GM19025 (cell line): ENCODE results near the gene NME2.
"Not testable (repeated sequence)": the region's sequence is repeated elsewhere in the genome, so short reads cannot be mapped to it uniquely, and the experiment has no call there.

Experiments used
- ATAC-seq: cut with Tn5 transposase; IDR thresholded peaks from one replicate; pipeline ENCODE4 v1.9.1; 2021; ENCODE audit warnings: mild to moderate bottlenecking, low read depth, moderate library complexity; ENCODE audit not compliant: unreplicated experiment

Gene NME2

GRCh38 chr17:51150932-51151331 lies 15.3 kb upstream of the NME2 start:
- no peak for ATAC-seq

DNA sequence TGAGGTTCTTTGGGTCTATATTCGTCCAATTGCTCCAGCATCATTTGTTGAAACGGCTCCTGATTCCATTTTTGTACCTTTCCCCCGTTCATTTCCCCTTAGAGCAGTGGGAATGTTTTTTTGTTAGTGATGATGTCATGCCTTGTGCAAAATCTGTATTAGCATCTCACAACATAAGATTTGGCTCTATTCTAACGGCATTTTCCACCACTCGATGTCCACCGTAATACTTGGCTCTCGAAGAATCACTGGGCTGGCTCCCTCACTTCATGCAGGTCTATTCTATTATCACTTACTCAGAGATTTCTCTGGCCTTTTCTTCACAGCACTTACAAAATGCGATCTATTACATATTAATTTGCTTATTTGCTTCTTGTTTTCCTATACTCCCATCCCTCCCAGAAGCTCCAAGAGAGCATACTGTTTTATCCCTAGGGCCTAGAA lies 13.4 kb upstream of the NME2 start:
- ATAC-seq, result no peak

GRCh38 chr17:51153210-51154072 lies 12.8 kb upstream of the NME2 start, which contains the start of gene NME1:
Gene NME1, plus strand, starts transcription at chr17:51153559. Its CDS starts 2,096 bp downstream, at chr17:51155655.
- peak; percentile 91 for ATAC-seq

DNA sequence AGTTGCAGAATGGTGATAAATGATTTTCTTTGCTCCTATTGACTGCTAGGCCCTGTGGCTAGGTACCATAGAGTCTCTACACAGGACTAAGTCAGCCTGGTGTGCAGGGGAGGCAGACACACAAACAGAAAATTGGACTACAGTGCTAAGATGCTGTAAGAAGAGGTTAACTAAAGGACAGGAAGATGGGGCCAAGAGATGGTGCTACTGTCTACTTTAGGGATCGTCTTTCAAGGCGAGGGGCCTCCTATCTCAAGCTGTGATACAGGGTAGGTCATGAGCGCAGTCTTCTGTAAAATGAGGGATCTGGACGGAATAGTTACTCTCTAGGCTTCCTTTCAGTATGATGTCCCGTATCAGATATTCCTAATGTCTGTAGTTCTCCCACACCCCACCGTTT lies 12.0 kb upstream of the NME2 start:
- no peak for ATAC-seq

- no peak for ATAC-seq
Observed at GRCh38 chr17:51155416-51155815, 10.8 kb upstream of the NME2 start.

DNA sequence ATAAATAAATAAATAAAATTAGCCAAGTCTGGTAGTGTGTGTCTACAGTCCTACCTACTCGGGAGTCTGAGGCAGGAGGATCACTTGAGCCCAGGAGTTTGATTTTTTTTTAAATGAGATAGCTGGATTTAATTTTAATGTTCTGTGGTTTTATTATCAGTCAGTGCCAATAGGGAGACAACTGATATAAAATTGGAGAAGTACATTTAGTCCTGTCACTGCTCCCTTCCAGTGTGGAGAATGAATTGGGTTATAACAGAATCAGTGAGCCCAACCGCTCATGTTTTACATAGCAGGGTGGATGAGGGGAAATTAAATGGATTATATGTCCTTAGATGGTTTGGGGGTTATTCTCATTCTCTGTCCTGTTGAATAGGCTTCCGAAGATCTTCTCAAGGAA lies 6.6 kb upstream of the NME2 start:
- no peak for ATAC-seq

DNA sequence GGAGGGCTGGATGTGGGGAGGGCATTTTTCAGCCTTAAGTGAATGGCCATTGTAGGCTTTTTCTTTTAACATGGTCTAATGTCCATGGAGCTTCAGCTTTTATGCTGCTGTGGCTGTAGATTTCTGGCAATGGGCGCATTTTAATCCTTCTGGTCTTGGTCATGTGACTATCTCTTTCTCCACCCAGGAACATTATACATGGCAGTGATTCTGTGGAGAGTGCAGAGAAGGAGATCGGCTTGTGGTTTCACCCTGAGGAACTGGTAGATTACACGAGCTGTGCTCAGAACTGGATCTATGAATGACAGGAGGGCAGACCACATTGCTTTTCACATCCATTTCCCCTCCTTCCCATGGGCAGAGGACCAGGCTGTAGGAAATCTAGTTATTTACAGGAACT lies 4.7 kb upstream of the NME2 start:
- ATAC-seq, result no peak

DNA sequence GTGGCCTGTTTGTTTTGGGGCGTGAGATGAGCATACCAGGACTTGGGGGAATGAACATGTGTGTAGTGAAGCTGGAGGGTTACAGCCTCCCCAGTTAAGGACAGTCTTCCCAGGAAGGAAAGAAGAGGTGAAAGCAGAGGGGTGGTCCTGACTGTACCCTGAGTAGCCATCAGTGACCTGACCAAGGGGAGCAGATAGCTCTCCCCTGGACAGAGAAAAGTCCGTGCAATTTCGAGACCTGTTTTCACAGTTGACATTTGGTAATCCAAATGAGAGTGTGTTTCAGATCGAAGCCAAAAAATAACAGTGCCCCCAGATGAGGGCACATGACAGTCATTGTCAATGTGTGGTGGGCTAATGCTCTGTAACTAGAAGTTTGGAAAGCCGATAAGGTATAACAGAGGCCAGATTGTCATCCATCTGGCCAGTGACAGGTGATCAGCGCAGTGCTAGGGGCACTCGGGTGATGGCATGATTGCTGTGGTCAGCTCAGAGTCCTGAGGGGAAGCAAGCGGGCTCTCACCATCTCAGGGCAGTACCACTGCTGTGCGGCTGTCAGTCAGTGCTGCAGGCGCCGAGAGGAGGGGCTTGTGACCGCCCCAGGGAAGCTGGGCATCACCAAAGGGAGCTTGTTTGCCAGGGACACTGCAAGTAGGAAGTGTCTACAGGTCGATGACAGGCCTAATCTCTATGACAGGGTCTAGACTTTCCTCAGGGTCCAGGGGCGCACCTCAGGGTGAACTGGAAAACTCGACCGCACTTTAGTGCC lies 1.1 kb upstream of the NME2 start:
- ATAC-seq, result no peak

DNA sequence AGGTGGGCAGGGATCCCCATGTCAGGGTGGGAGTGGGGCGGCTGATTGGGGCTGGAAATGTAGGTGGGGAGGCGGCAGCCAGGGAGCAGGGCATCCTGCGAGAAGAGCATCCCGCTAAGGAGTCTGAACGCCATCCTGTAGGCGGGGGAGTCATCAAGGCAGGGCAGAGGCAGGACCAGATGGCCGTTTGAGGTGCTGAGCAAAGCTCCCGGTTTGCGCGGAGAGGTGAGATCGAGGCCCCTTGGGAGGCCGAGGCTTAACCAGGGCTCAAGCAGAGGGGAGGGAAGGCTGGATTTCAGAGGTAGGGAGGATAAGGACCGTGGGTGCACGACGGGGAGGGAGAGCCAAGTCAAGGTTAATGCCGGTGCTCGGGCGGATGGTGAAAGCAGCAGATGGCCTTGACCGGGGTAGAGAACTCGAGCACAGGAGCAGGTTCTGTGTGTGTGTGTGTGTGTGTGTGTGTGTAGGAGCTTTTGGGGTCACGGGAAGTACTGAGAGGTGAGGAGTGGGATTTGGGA lies 472 bp upstream of the NME2 start:
- peak; percentile 10 for ATAC-seq

GRCh38 chr17:51166987-51167931 lies 1.0 kb downstream of the NME2 start:
- ATAC-seq, result peak; percentile 35

DNA sequence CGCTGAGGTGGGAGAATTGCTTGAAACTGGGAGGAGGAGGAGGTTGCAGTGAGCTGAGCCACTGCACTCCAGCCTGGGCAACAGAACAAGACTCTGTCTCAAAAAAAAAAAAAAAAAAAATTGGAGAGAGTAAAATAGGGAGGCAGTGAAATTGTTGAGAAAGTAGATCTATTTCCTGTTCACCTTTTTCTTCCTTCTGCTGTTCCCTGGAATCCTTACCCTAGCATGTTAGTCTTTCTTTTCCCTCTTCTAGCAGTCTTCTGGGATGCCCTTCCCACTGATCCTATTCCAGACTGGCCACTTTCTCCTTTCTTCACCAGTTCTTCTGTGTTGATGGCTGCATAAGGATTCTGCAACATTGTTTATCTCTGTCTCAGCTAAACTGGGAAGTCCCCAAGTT lies 3.1 kb downstream of the NME2 start:
- no peak for ATAC-seq

DNA sequence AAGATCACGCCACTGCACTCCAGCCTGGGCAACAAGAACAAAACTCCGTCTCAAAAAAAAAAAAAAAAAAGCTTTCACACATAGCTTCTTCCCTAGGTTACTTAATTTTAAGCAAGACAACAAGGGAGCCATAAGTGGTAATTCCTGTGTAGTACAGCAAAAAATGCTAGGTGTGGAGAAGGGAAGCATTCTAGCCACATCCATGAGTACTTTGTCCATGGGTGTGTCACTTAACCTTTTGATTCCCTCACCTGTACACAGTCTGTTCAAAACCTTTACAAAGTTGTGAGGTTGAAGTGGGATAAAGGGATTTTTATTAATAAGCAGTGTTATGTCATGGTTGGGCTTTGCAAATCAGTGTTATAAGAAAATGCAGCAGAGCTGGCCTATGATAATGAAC lies 4.5 kb downstream of the NME2 start:
- ATAC-seq, result no peak

- not testable (repeated sequence) for ATAC-seq
Observed at GRCh38 chr17:51172030-51172429, 5.8 kb downstream of the NME2 start.

DNA sequence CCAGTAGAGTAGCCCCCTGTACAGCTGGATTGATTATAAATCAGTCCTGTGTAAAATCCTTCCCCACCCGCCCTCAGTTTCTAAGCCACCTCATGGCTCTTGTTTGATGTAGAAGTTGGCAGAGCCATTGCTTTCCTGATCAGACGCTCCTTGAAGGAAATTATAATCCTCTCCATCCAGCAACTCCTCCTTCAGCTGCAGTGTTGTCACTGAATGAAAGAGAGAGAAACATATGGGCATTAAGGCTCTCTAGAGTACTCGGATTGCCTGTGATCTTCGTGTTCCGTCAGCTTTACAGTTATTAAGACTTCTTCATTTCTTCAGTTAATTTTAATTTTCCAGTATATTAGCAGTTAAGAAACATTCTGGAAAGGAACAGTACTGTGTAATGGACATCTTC lies 14.3 kb downstream of the NME2 start:
- ATAC-seq, result no peak

DNA sequence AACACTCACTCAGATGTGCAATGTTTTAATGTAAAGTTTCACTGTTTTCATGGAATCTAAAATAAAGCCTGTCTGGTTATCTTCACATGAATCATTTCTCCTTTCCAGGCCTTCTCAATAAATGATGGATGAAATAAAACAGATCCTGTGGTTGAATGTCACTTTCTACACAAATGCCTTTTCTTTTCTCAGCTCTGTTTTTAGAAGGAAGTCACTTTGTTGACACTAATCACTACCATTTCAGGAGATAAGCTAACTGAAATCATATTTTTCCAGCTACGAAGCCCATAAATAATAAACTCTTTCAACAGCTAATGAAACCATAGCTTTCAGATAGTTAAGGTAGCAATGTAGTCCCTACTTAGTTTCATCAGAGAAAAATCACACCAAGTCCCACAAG lies 17.9 kb downstream of the NME2 start:
- no peak for ATAC-seq

GRCh38 chr17:51185763-51186332 lies 19.6 kb downstream of the NME2 start:
- no peak for ATAC-seq

DNA sequence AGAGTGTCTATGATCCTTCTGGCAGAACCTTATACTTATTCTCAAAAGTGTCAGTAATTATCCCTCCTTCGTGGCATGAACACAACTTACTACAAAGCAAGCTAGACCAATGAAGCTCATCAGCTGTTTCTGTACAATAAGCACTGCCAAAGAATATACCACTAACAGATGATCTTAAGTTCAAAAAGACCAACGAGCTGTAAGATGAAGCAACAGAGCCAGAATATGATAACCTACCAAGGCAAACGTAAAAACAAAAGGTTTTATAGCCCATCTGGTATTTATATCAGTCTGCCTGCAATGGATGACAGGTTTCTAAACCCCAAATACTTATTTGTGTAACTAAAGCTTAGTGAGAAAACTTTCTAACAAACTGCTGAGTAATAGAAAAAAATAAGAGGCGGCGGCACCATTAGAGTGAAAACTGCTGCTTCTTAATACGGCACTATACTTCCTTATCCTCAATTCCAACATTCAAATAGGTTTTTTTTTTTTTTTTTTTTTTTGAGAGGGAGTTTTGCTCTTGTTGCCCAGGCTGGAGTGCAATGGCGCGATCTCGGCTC lies 22.1 kb downstream of the NME2 start:
- no peak for ATAC-seq

DNA sequence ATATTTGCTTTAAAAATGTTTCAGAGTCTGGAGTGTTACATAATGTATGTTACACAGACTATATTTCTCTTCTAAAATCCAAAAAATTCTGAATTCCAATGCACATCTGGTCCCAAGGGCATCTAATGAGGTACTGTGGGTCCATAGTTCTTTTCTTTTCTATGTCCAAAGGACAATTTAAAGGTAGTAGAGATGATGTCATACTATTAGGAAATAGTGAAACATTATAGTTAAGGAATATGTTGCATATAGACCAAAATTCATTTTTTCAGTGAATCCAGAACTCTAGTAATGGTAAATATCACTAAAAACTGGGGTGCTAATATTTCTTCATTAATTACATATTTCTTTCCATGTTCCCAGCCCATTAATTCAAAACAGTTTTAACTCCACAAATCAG lies 23.0 kb downstream of the NME2 start:
- no peak for ATAC-seq

GRCh38 chr17:51189628-51190027 lies 23.4 kb downstream of the NME2 start:
- no peak for ATAC-seq

DNA sequence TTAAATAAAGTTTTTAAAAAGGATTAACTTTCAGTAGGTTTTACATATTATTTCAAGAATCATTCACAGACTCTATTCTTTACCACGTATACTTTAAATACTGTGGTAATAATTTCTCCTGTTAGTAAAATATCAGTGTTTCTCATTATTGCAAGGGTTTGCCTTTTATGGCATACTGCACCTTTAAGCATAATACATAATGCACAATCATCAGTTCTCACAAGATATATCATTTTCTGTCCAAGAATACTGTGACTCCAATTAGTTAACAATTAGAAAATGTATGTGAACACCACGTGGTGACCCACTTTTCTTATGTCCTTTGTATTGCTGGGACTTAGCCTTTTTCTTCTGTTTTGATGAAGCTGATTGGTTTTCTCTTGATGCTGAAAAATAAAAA lies 25.7 kb downstream of the NME2 start:
- ATAC-seq, result no peak
